GM21619 (cell line): ENCODE data around the gene NR5A2.

Experiments
- ATAC-seq: cut with Tn5 transposase; IDR thresholded peaks from one replicate; pipeline ENCODE4 v1.9.1; 2021; ENCODE audit not compliant: unreplicated experiment

Gene NR5A2

GRCh38 chr1:200194477-200194876 lies 167.0 kb downstream of the NR5A2 start:
- no peak for ATAC-seq

GRCh38 chr1:200198236-200198635 lies 170.7 kb downstream of the NR5A2 start:
- no peak for ATAC-seq

GRCh38 chr1:200205216-200205995 lies 177.9 kb downstream of the NR5A2 start:
- no peak for ATAC-seq

- no peak for ATAC-seq
Observed at GRCh38 chr1:200206340-200206739, 178.8 kb downstream of the NR5A2 start.

- ATAC-seq: no peak
Observed at GRCh38 chr1:200206761-200207160, 179.3 kb downstream of the NR5A2 start.

- ATAC-seq: peak; percentile 80
Observed at GRCh38 chr1:200207711-200208126, 180.2 kb downstream of the NR5A2 start.

GRCh38 chr1:200211157-200211556 lies 183.6 kb downstream of the NR5A2 start:
- ATAC-seq: no peak

- no peak for ATAC-seq
Observed at GRCh38 chr1:200213392-200213791, 185.9 kb downstream of the NR5A2 start.

GRCh38 chr1:200213921-200214320 lies 186.4 kb downstream of the NR5A2 start:
- ATAC-seq: no peak

GRCh38 chr1:200215350-200215749 lies 187.8 kb downstream of the NR5A2 start:
- ATAC-seq: no peak

- peak; percentile 70 for ATAC-seq
Observed at GRCh38 chr1:200217703-200218102, 190.2 kb downstream of the NR5A2 start.

- no peak for ATAC-seq
Observed at GRCh38 chr1:200221614-200222282, 194.2 kb downstream of the NR5A2 start.

- no peak for ATAC-seq
Observed at GRCh38 chr1:200223207-200223606, 195.7 kb downstream of the NR5A2 start.

GRCh38 chr1:200223613-200224012 lies 196.1 kb downstream of the NR5A2 start:
- no peak for ATAC-seq

- ATAC-seq: no peak
Observed at GRCh38 chr1:200224315-200224714, 196.8 kb downstream of the NR5A2 start.

- ATAC-seq: no peak
Observed at GRCh38 chr1:200226268-200226968, 198.9 kb downstream of the NR5A2 start.

- ATAC-seq: no peak
Observed at GRCh38 chr1:200226969-200227303, 199.4 kb downstream of the NR5A2 start.
